ENCODE data around the gene BICRA.

- TF ChIP-seq EZH2 (IDR thresholded peaks at IDR 0.05; ENCODE audit: low read length) (no peak), CTCF (optimal IDR thresholded peaks at IDR 0.05 in 1 of 3, IDR thresholded peaks at IDR 0.05 in 1 of 3, conservative IDR thresholded peaks at IDR 0.05 in 1 of 3; ENCODE audit: extremely low read depth in 1 of 3, insufficient read depth in 2 of 3, low read length in 3 of 3) (no peak)
Measured at GRCh38 chr19:47698631-47699359, 89.9 kb downstream of the BICRA start.

Data from keratinocyte (primary cell).